GM19328 (cell line): ENCODE data around the gene SPINK14.

Source experiments
- ATAC-seq: cut with Tn5 transposase; IDR thresholded peaks from one replicate; pipeline ENCODE4 v1.9.1; 2021; ENCODE audit warnings: mild to moderate bottlenecking, moderate library complexity; ENCODE audit not compliant: unreplicated experiment

Gene SPINK14

DNA sequence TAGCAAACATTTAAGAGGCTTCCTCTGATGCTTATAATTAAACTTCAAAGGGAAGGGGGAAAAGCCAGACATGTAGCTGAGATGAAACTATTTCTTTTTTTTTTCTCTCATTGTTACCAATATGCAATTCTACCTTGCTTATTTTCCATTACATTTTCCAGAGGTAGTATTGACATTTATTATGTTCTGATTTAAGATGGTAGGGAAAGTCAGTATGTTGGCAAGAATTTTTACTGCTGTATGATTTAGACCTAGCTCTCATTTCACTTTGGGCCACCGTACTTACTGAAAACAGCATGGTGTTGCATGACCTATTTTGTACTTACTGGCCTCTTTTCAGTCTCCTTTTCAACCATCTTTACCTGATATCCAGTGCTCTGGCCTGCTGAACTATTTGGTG, 24.9 kb downstream of the SPINK14 start:
- ATAC-seq: no peak

DNA sequence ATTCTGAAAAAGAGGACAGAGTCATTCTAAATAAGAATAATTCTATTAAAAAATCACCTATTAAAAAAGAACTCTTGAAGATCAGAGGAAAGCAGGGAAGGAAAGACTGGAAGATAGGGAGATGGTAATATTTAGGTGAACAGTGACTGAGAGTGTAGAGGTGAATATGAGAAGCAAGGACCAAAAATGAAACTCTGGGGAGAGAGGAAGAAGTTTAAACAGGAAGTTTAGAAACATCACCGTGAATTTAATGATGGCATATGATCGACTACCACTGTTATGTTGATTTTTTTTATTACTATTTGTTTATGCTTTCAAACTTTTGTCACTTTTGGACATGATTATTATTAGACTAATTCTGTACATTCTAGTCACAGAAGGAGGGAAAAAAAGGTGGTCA, 32.8 kb downstream of the SPINK14 start:
- no peak for ATAC-seq

DNA sequence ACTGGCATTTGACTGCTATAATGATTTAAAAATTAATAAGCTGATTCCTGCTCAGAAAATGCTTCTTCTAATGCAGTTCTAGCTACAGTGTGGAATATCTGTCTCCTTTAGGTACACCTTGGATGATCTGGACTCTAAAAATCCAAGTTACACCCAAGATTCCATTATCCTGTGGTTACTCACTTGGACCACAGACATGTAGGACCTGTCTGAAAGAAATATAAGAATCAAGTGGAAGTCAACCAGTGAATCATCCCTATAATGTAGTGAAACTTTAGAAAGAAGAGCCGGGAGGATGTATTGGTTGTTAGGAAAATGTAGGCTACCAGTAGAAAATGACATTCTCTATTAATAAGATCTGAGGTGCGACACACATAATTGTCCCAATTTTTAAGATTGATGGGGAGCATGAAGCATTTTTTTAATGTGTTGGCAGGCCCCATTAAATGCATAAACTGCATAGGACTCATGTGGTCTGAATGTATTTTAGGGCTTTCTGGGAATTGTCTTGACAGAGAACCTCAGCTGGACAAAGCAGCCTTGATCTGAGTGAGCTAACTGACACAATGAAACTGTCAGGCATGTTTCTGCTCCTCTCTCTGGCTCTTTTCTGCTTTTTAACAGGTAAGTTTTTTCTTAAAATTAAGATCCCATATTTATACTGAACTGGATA, 34.3 kb downstream of the SPINK14 start, which contains the start of gene SPINK6:
Gene SPINK6, plus strand, starts transcription at position 512 of the 673 bp plus-strand sequence. Its CDS starts 55 bp downstream, at position 567.
- ATAC-seq: no peak

DNA sequence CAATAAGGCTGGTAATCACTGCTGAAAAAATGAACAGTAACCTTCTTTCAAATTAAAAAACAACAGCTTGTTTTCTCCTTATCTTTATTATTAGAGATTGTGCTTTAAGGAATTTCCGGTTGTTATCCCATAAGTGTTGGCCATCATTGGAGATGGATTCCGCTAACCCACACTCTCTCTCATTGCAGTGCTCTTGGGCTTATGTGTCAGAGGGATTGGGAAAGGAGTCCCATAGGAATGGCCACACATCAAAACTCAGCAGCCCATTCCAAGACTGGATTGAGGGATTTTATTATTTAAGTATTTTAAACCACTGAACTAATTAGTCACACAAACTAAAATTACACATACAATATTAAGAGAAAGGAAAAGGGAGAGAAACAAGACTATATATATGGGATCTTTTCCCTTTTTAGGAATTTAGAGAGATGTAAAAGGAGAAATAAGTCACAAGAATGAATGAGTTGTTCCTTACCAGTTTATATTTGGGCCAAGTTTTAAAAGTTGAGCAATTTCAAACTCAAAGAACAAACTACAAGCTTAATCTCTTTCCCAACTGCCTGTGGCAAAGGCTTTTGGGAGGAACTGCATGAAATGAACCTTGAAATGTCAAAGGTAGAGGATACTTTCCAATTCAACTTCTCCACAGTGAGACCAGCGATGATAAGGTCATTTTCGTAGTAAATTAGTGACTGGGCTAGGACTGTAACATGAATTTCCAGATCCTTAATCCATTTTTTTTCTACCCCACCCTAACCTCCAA, 36.9 kb downstream of the SPINK14 start:
- no peak for ATAC-seq

DNA sequence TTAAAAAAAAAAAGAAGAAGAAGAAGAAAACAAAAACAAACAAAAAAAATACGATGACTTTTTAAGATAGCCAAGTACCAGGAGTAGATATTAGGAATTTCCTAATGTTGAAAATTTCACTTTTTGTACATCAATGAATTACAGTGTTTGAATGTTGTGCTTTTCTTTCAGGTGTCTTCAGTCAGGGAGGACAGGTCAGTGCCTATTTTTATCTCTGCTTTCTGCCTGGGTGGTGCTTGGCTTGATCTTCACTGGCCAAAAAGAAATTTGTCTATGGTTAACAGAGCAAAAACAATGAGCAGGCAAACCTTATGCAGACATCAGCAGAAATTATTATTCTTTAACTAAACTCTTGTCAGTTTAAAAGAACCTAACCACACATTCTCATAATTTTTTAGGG, 37.5 kb downstream of the SPINK14 start:
- no peak for ATAC-seq

DNA sequence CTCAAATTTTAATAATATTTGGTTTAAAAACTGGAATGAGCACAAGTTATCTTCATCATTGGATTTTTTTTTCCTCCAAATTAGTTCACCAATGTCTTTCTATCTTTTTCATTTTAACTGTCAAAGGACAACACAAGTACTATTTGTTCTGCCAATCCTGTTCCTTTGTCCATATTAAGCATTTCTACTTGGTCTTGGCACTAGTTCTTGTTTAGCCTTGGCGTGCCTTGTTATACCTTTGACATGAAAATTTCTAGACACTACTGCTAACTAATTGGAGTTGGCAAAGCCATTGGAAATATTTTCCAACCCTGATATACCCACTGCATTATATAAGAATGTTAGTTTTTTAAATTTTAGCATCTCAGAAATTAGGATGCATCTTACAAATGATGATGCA, 38.3 kb downstream of the SPINK14 start:
- ATAC-seq: no peak

DNA sequence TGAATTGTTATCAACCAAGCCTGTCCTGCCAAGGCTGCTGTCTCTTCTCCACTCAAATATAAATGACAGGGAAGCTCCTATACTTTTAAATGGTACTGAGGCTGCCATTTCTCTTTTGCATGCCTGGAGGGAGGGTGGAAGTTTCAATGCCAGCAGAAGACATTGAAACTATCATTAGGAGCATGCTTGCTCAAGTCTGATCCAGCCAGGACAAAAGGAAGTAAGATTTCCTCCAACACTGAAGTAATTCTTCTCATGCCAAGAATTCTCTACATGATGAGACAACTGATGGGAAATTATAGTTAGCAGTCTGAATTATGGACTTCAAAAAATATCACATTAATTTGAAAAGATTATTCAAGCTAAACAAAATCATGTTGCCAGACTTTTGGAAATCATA, 39.9 kb downstream of the SPINK14 start:
- ATAC-seq: no peak

DNA sequence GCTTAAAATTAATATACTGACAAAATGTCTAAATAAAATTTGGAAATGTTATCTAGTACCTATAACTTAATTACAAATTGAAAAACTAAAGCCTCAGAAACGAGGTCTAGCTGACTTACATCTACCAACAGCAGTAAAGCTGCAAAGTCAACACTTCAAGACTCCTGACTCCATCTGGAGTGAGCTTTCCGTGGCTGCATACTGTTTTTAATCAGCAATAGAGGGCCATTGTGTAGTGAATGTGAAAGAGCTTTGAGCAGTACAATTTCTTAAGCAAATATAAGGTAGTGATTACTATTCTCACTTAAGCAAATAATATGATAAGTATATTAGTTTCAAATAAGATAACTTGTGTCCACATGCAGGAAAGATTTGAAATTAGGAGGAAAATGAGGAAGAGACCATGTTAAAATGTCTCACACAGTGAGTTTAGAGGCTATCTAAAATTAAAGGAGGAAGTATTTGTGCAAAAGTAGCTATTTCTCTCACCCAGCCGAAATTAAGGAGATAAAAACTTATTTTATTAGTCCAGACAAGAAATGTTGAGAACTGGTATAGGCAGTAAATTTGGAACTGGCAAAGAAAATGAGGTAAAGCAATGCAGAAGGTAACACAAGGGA, 40.9 kb downstream of the SPINK14 start:
- no peak for ATAC-seq

DNA sequence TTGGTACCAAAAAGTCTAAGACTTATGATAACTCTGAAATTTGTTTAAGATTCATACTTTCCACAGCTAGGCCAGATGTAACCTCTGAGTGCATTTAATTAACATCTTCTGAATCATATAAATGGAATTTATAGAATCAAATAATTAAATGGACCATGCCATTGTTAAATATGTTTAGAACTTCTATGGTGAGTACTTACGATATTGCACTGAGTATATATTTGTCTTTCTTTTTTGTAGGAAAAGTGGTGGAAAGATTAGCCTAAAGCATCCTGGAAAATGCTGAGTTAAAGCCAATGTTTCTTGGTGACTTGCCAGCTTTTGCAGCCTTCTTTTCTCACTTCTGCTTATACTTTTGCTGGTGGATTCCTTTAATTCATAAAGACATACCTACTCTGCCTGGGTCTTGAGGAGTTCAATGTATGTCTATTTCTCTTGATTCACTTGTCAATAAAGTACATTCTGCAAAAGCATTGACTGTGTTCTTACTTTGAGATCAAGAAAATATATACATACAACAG, 46.4 kb downstream of the SPINK14 start:
- no peak for ATAC-seq

DNA sequence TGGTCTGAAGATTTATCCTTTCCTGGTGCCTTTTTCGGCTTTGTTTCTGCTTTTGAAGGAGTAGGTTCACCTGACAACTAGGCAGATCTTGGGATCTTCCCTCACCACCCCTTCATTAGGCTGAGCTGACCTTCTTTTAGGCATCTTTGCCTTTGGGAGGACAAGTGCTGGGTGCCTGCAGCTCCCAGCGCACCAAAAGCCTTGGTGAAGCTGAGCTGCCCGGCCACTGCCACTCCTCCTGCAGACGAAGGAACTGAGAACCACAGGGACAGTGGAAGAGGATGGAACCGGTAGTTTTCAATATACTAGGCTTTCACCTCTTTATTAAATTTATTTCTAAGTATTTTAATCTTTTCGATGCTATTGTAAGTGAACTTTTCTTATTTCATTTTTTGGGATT, 53.2 kb downstream of the SPINK14 start:
- no peak for ATAC-seq

DNA sequence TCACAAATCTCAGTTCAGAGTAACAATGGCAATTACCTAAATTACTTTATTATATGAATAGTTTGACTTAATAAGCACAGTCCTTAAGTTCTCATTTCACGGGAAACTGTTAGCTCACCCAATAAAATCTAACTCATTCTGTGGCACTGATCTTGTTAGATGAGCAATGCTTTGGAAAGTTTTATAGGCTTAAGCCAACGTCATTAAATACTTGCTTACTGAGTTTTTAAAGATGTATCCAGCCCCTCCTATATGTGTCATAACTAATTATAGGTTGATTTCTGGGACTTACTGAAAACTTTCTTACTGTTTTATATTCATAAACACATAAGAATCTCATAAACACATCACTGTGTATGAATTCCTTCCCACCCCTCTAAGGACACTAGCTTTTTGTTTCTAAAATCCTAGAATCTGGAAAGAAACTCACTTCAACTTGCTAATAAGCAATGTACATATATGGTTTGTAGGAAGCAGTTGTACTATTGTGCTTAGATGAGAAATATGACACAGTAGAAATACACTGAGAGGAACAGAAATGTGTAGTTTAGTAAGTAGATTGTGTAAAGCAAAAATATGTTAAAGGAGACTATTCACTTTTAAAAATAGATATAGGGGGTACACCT, 55.9 kb downstream of the SPINK14 start:
- ATAC-seq: no peak
